ENCODE data around the gene GAS2L2. TPM values are rescaled to one million over a fixed set of nuclear protein-coding genes. Genes with fewer than 3 reads are reported as not detected.

Gene GAS2L2
- total and polyA plus RNA-seq, 2 of the 8 experiments (the other 6 are each of a cell fraction or from before 2014, with no cell fraction given) = 0.09 to 0.13 TPM

- TF ChIP-seq BRCA1 (IDR thresholded peaks at IDR 0.05; ENCODE audit: low read depth, low read length) (no peak), BCL11A (IDR thresholded peaks at IDR 0.05; ENCODE audit: low read depth in 2 of 2, low read length in 2 of 2) (no peak), POU5F1 (IDR thresholded peaks at IDR 0.05; ENCODE audit: low read depth, low read length) (no peak), RBBP5 (IDR thresholded peaks at IDR 0.05; ENCODE audit: borderline replicate concordance, low read depth, low read length) (no peak), NANOG (IDR thresholded peaks at IDR 0.05; ENCODE audit: insufficient read depth, low read depth, low read length, poor library complexity, severe bottlenecking) (no peak)
Measured at GRCh38 chr17:35744830-35745229, 8.2 kb downstream of the GAS2L2 start (continued).
